GM18873 (cell line): ENCODE data around the gene PPP1R12C.

Source experiments
- ATAC-seq: cut with Tn5 transposase; IDR thresholded peaks from one replicate; pipeline ENCODE4 v1.9.1; 2021; ENCODE audit warnings: mild to moderate bottlenecking, moderate library complexity, moderate number of reproducible peaks; ENCODE audit not compliant: unreplicated experiment, low FRiP score

PPP1R12C gene

DNA sequence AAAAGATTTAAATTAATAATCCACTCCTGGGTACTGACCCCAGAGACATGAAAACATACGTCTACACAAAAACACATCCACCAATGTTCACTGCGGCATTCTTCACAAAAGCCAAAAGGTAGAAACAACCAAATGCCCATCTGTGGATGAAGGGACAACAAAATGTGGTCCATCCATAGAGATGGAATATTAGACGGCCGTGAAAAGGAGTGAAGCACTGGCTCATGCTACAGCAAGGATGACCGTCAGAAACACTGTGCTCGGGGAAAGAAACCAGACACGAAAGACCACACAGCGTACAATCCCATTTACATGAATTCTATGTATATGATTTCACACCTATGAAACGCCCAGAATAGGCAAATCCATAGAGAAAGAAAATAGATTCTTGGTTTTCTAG is 60.6 kb downstream of the PPP1R12C start:
- no peak for ATAC-seq

DNA sequence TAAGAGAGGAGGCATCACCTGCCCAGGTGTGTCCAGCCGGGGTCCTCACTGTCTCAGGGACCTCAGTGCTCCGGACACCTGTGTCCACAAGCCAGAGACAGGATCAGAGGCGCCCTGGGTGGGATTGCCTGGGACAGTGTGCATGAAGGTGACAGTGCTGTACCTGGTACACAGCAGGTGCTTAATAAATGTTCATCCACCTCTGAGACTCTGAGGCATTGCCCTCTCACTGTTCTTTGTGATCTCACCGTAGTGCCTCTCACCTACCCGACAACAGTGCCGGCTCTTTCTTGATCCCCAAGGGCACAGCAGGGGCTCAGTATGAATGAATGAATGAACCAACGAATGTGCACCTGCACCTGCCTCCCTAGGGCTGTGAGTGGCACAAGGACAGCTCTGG is 63.7 kb downstream of the PPP1R12C start:
- no peak for ATAC-seq

DNA sequence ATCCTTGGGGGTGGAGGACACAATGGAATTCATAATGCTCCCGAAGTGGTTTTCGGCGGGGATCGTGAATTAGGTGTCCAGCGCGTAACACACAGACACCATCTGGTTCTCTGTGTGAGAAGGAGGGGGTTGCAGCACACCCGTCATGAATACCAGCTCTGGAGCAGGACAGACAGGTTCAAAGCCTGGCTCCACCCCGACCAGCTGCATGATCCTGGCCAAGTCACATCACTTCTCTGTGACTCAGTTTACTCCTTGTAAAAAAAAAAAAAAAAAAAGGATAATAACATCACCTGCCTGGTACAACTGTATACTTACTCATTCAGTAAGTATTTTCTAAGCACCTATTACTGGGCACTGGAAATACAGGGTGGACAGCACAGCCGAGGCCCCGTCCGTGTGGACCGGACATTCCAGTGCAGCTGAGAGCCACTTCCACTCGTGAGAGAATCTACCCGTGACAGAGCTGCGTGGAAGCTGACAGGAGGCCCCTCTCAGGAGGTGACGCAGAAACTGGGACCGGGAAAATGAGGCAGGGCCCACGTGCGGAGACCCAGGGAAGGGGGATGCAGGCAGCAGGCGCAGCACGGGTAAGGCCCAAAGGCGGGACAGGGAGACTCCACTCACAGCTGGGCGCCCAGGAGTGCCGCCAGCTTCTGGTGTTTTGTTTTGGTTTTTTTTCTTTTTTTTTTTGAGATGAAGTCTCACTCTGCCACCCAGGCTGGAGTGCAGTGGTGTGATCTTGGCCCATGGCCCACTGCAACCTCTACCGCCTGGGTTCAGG is 66.5 kb downstream of the PPP1R12C start:
- ATAC-seq, result no peak

DNA sequence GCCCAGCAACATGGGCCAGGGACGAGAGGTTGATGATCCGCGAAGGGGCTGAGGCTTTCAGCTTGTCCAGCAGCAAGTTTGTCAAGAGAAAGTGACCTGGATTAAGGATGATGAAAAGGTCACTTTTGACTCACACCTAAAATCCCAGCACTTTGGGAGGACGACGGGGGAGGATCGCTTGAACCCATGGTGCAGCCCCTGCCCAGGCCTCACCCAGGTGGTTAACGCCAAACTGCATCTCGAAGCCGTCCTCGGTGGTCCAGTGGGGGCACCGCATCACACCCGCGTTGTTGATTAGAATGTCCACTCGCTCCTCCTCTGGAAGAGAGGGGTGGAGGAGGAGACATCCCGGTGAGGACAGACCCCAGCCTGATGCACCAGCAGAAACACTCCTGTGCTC is 69.0 kb downstream of the PPP1R12C start:
- ATAC-seq, result no peak

DNA sequence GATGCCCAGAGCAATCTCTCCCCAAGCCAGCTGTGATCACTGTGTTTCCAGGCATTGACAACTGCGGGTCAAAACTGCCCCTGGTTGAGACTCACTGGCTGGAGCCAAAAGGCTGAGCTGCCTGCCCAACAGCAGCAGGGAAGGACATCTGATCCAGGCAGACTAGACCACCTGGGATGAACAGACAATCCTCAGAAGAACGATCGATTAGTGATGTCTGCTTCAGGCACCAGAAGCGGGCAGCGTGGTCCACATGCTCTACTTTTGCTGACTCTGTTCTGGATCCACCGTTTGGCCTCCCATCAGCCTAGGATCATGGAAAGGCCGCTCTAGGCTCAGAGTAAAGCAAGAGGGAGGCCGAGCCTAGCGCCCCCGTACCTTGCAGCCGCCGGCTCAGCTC is 69.5 kb downstream of the PPP1R12C start:
- no peak for ATAC-seq

DNA sequence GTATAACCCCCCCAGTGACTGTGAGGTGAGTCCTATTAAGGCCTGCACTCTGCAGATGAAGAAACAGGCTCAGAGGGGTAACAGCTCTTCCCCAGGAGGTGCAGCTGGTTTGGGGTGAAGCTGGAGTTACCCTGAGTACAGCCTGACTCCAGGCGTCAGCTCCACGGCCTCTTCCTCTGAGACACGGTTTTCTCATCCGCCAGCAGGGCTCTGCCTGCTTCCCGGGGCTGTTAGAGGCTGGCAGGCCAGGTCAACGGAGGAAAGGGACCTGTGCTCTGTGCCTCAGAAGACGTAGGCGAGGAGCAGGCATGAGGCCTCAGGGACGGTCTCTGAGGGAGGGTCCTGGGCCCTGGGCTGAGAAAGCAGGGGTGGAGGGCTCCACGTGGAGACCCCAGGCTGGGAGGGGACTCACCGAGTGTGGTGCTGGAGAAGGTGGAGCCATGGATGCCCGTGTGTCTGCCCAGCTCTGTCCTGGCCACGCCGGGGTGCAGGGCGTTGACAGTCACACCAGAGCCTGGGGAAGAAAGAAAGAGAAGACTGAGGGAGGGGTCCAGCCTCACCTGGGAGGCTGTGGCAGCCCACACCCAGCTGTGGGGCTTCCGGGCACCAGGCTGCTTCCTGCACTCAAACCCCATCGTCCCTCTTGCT is 70.3 kb downstream of the PPP1R12C start:
- no peak for ATAC-seq

DNA sequence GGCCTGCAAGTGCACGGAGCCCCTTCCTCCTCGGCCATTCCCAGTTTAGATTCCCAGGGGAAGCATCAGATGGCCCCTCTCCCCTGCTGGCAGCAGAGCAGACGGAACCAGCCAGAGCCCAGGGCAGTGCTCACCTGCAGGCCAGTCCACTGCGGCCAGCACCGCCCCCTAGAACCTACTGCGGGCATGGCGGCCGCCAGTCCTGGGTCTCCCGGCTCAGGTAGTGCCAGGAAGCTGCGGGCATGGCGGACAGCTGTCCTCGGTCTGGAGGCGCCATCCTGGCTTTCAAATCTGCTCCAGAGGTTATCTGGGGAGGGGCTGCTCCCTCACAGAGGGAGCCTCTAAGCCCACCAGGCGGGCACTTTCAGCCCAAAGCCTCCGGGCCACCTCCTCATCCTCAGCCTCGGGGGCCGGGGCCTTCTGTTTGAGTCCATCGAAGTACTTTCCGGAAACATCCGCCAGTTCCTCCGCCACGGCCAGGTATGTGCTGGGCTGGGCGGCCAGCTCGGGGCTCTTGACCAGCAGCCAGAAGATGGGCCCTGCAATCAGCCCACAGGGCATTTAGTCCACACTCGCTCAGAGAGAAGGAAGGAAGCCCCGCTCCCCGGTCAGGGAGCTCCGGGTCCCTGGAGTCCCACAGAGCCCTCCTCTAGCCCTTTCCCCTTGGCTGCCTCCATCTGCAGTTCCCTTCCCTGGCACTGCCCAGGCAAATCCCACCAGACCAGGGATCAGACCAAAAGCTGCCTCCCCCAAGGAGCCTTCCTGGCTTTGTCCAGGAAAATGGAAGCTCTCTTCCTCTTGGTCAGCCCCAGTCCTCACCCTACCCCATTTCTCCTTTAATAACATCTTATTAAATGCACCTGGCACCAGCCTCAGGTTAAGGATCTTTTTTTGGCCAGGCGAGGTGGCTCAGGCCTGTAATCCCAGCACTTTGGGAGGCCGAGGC is 72.4 kb downstream of the PPP1R12C start:
- no peak for ATAC-seq

DNA sequence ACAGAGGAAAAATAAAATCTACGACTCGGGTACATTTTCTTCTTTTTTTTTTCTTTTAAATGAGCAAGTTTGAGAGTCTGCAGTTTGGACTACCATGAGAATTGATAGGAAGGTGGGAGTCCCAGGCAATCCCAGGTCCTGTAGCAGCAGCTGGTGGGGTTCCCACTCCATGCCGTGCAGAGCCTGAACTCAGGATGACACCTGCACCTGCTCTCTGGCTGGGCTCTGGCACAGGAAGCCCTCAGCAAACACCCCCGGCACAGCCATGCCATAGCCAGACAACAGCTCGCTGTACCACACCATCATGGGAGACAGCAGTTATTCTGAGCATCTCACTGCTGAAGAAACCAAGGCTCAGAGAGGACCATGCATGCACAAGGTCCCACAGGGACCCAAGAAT is 73.2 kb downstream of the PPP1R12C start:
- ATAC-seq, result no peak

DNA sequence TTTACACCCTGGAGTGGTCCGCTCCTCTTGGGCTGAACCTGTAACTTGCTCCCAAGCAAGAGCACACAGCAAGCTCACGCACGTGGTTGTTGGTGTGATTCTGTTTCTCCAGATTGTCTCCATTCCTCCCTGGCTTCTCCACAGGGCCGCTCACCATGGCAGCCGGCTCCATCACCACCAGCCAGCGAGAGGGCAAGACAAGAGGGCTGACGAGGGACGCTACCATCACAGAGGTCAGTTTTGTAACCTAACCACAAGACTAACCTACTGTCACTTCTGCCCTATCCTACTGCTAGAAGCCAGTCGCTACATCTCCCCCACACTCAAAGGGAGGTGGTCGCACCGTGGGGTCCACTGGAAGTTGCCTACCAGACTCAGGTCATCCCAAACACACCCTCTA is 74.7 kb downstream of the PPP1R12C start:
- ATAC-seq, result no peak

DNA sequence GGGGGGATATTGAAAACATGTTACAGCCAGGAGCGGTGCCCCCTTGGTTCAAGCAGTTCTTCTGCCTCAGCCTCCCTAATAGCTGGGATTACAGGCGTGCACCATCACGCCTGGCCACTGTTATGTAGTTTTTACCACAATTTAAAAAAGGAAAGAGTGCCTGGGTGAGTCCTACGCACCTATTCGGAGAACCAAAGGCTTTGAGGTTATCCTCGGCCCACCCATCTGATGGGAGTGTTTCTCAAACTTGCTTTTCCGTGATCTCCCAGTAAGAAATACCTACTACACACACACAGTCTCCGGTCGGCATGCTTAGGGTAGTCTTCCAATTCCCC is 75.1 kb downstream of the PPP1R12C start:
- no peak for ATAC-seq

DNA sequence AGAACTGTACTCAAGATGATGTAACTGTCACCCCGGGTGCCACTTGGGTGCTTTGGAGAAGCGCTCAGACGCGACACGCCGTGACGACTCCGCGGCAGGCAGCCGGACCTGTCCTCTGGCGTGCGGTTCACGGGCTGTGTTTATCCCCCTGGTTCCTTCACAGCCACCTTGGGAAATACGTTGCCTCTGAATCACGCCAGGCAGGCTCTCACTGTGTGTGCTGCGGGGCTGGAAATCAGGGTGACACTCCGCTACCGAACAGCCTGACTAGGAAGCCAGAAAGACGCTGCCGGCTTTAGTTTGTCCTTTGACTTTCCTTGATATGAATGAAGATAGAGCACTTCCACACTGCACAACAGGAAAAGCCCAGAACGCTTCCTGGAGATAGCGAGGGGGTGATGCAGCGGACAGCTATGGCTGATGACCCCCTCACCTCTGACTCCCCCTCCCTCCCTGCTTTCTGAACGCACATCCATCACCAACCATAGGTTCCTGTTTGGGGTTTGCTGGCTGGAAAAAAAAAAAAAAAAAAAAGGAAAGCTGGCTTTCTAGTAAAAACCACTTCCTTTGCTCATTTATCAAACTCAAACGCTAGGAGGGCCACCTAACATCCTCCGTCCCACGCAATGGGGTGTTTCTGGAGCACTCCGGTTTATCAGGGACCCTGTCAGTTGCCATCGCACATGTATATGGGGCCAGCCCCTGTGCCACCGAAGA is 75.7 kb downstream of the PPP1R12C start:
- ATAC-seq, result no peak

DNA sequence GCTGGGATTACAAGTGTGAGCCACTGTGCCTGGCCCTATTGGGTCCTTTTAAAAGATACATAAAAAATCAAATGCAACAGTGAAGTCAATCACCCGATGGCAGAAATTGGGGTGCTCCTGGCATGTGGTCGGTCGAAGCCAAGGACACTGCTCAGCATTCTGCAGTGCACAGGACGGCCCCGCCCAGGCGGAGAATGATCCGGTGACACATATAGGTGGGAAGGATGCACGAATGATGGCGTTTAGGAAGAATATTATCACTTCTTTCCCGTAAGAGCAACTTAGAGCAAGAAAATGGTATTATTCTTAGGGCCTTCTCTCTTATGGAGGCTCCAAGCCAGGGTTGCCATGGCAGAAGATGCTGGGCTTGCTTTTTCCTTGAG is 76.2 kb downstream of the PPP1R12C start:
- no peak for ATAC-seq
